ENCODE data around the gene ASXL1.

DNA sequence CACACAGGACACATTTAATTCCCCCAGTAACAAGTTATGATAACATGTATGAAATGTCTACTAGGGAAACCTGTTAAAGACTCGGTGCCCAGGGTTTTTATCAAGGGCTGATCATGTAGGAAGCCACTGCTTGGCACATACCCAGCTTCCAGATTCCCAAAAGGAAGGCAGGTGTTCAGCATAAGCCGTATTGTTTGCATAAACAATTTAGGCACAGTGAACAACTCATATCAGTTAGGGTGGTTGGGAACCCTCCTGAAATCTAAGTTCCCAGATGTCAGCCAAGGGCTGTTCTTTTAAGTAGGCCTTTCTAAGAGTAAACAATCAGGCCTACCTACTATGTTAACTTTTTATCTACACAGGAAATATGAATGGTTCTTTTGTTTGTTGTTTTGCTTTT, 74.1 kb downstream of the ASXL1 start:
- no peak for TF ChIP-seq EZH2 (IDR thresholded peaks at IDR 0.05)
- no peak for TF ChIP-seq POLR2AphosphoS5 (IDR thresholded peaks at IDR 0.05; ENCODE audit: borderline replicate concordance, low read depth, low read length)
